Measurements from ENCODE around the gene PPP2R1B.

PPP2R1B gene

DNA sequence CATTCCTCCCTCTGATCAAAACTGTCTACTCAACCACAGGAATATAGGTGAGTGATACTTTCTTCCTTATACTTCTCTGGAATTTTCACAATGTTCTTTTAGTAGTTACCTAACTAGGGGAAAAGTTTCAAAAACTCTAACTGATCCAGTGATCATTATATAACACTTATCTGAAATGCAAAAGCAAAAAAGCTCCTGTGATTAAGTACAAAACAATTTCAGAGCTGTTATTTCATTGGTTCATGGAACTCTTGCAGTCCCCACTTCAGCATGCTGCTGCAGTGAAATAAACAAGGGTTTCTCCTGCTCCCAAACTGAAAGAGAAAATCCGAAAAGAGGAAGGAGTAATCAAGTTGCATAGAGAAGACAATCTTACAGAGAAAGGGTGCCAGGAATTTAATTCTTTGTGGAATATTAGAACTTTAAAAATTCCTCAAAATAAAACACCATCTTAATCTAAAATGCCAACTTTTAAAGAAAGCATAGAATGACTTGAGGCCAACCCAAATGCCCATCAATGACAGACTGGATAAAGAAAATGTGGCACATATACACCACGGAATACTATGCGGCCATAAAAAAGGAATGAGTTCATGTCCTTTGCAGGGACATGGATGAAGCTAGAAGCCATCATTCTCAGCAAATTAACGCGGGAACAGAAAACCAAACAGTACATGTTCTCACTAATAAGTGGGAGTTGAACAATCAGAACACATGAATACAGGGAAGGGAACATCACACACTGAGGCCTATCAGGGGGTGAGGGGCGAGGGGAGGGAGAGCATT, 20.3 kb downstream of the PPP2R1B start:
- Histone ChIP-seq H3K4me3 (ENCODE audit: low read length) (no peak overlapping the region), H3F3A (ENCODE audit: control insufficient read depth, insufficient read depth) (no peaks in the 10 kb centered on the region), H3K9me3 (ENCODE audit: control insufficient read depth, insufficient read depth, low read length) (no peaks in the 10 kb centered on the region), H3K4me2 (ENCODE audit: low read length) (no peak overlapping the region), H3K79me2 (ENCODE audit: control insufficient read depth, low read length) (no peaks in the 10 kb centered on the region), H3K4me1 (ENCODE audit: control insufficient read depth, low read length) (no peaks in the 10 kb centered on the region), H4K20me1 (ENCODE audit: control insufficient read depth, insufficient read depth, low read depth, low read length) (no peaks in the 10 kb centered on the region), H3K27ac (ENCODE audit: low read depth, low read length) (no peak overlapping the region), H3K36me3 (ENCODE audit: control insufficient read depth, low read length) (peaks cover 90% of the 10 kb centered on the region), H3K9me2 (replicated peaks; ENCODE audit: control insufficient read depth, low read length) (no peaks in the 10 kb centered on the region), H3K27me3 (ENCODE audit: control insufficient read depth, low read length) (no peaks in the 10 kb centered on the region)
- TF ChIP-seq, protein P1, sequence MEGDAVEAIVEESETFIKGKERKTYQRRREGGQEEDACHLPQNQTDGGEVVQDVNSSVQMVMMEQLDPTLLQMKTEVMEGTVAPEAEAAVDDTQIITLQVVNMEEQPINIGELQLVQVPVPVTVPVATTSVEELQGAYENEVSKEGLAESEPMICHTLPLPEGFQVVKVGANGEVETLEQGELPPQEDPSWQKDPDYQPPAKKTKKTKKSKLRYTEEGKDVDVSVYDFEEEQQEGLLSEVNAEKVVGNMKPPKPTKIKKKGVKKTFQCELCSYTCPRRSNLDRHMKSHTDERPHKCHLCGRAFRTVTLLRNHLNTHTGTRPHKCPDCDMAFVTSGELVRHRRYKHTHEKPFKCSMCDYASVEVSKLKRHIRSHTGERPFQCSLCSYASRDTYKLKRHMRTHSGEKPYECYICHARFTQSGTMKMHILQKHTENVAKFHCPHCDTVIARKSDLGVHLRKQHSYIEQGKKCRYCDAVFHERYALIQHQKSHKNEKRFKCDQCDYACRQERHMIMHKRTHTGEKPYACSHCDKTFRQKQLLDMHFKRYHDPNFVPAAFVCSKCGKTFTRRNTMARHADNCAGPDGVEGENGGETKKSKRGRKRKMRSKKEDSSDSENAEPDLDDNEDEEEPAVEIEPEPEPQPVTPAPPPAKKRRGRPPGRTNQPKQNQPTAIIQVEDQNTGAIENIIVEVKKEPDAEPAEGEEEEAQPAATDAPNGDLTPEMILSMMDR (IDR thresholded peaks at IDR 0.05; ENCODE audit: low read depth, low read length, poor library complexity, severe bottlenecking): no peak
- no peak for TF ChIP-seq EZH2phosphoT487 (IDR thresholded peaks at IDR 0.05; ENCODE audit: borderline replicate concordance, low read length)

DNA sequence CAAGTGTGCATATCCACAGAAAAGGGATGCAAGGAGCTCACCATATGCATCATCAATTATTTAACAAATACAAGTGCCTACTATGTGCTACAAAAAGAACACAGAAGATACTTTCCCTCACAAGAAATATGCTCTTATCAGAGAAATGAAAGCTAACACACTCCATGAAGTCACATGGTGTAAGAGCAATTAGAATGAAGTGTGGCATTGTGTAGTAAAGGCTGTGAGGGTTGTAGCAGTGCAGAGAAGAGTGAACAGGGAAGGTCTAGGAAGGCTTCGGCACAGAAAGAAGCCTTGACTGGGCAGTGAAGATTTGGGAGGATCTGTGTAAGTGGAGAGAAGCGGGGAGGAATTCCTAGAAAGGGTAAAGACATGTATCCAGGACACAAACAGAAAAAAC, 22.5 kb downstream of the PPP2R1B start:
- TF ChIP-seq EZH2phosphoT487 (IDR thresholded peaks at IDR 0.05; ENCODE audit: borderline replicate concordance, low read length): no peak
- TF ChIP-seq, protein P1 (IDR thresholded peaks at IDR 0.05; ENCODE audit: low read depth, low read length, poor library complexity, severe bottlenecking): no peak
- H3K9me2 ChIP-seq (replicated peaks; ENCODE audit: control insufficient read depth, low read length): no peaks in the 10 kb centered on the region
- no peaks in the 10 kb centered on the region for H3K9me3 ChIP-seq (ENCODE audit: control insufficient read depth, insufficient read depth, low read length)
- H3K4me2 ChIP-seq (ENCODE audit: low read length): no peak overlapping the region
- H3K4me1 ChIP-seq (ENCODE audit: control insufficient read depth, low read length): no peaks in the 10 kb centered on the region
- H3K79me2 ChIP-seq (ENCODE audit: control insufficient read depth, low read length): no peaks in the 10 kb centered on the region
- H3K27me3 ChIP-seq (ENCODE audit: control insufficient read depth, low read length): no peaks in the 10 kb centered on the region
- no peaks in the 10 kb centered on the region for H4K20me1 ChIP-seq (ENCODE audit: control insufficient read depth, insufficient read depth, low read depth, low read length)
- H3F3A ChIP-seq (ENCODE audit: control insufficient read depth, insufficient read depth): no peaks in the 10 kb centered on the region
- no peak overlapping the region for H3K4me3 ChIP-seq (ENCODE audit: low read length)
- peaks cover 82% of the 10 kb centered on the region for H3K36me3 ChIP-seq (ENCODE audit: control insufficient read depth, low read length)
- no peak overlapping the region for H3K27ac ChIP-seq (ENCODE audit: low read depth, low read length)

DNA sequence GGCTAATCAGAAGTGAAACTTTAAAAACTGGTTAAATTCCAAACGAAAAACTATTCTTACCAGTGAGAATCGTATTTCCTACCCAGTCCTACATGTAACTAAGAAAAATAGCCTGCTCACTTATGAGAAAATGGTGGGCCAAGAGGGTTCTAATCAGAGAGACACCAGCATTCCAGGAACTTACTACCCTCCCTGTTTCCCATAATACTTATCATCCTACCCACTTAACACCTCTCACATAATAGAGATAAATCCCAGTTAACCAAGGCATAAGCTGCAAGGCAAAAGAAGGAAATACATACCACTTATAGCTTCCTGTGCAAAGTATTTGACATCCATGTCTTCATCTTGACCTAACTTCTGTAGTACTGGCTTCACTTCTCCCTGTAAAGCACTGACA, 24.4 kb downstream of the PPP2R1B start:
- TF ChIP-seq, protein P1 (IDR thresholded peaks at IDR 0.05; ENCODE audit: low read depth, low read length, poor library complexity, severe bottlenecking): no peak
- TF ChIP-seq EZH2phosphoT487 (IDR thresholded peaks at IDR 0.05; ENCODE audit: borderline replicate concordance, low read length): no peak
- no peak overlapping the region for H3K4me2 ChIP-seq (ENCODE audit: low read length)
- H3F3A ChIP-seq (ENCODE audit: control insufficient read depth, insufficient read depth): no peaks in the 10 kb centered on the region
- no peaks in the 10 kb centered on the region for H3K9me2 ChIP-seq (replicated peaks; ENCODE audit: control insufficient read depth, low read length)
- peaks cover 73% of the 10 kb centered on the region for H3K36me3 ChIP-seq (ENCODE audit: control insufficient read depth, low read length)
- H3K4me1 ChIP-seq (ENCODE audit: control insufficient read depth, low read length): no peaks in the 10 kb centered on the region
- no peaks in the 10 kb centered on the region for H3K27me3 ChIP-seq (ENCODE audit: control insufficient read depth, low read length)
- no peak overlapping the region for H3K4me3 ChIP-seq (ENCODE audit: low read length)
- no peak overlapping the region for H3K27ac ChIP-seq (ENCODE audit: low read depth, low read length)
- no peaks in the 10 kb centered on the region for H3K9me3 ChIP-seq (ENCODE audit: control insufficient read depth, insufficient read depth, low read length)
- H3K79me2 ChIP-seq (ENCODE audit: control insufficient read depth, low read length): no peaks in the 10 kb centered on the region
- no peaks in the 10 kb centered on the region for H4K20me1 ChIP-seq (ENCODE audit: control insufficient read depth, insufficient read depth, low read depth, low read length)
